K562 (cell line): Measurements from ENCODE around the gene FDX2. TPM values are rescaled to one million over a fixed set of nuclear protein-coding genes. Genes with fewer than 3 reads are reported as not detected.

ENCODE experiments used
- ATAC-seq: fragments of 200-7000 bp; cut with Tn5 transposase; 3 replicates; pipeline ENCODE4 v1.9.1; 2020; ENCODE audit warnings: moderate library complexity
- BruUV-seq: library from RNA; stranded (reverse); fragments of 400-500 nt; replicated peaks from 2 replicates; lab custom pipeline; 2021; lab: Mats Ljungman, UMichigan
- CTCF ChIA-PET: fragments of 300-600 bp; formaldehyde crosslinking; extraction: SDS; loops from one replicate; lab custom pipeline; 2021; ENCODE audit warnings: low intra/inter-chr PET ratio; lab: Yijun Ruan, JAX
- POLR2A ChIA-PET: fragments of 300-600, 350-650 bp; sonication (Branson Sonifier 250); formaldehyde crosslinking; extraction: SDS; loops from one replicate; lab custom pipeline; 2021; ENCODE audit warnings: antibody characterized with exemption, inconsistent platforms; lab: Yijun Ruan, JAX
- DNase-seq, 4 experiments: peaks; one replicate each; pipeline versions ENCODE4 v3.0.0 to v3.0.0-alpha.2; 2011 to 2018; ENCODE audit warnings: low spot score in 3 of 4, mixed read lengths in 3 of 4; ENCODE audit errors: extremely low read depth in 1 of 4
- FAIRE-seq: peaks from 2 replicates; lab custom pipeline; 2011; peaks lifted over from hg19 to GRCh38; lab: Jason Lieb, UNC
- H2AFZ ChIP-seq: 2 replicates; pipeline ENCODE4 v1.6.0; 2011; ENCODE audit warnings: low read depth, low read length, control low read depth, inconsistent platforms
- H3K27ac ChIP-seq: fragments of 200-600 bp; 3 replicates; pipeline ENCODE4 v1.8.0; 2011; ENCODE audit warnings: low read depth, mild to moderate bottlenecking, control low read depth, inconsistent platforms, low read length, moderate library complexity, mixed read lengths; ENCODE audit errors: extremely low read depth
- H3K27me3 ChIP-seq, 2 experiments: fragments of 300-600 bp in 1 of 2; 2 replicates in 1 of 2; 3 replicates in 1 of 2; pipeline versions ENCODE4 v1.6.0 to v1.8.0; 2011; ENCODE audit warnings: inconsistent platforms in 2 of 2, low read length in 2 of 2, mild to moderate bottlenecking in 1 of 2, mixed read lengths in 1 of 2, moderate library complexity in 1 of 2; ENCODE audit not compliant: control insufficient read depth in 2 of 2, insufficient read depth in 2 of 2
- H3K36me3 ChIP-seq: fragments of 300-600 bp; 3 replicates; pipeline ENCODE4 v1.8.0; 2011; ENCODE audit warnings: mild to moderate bottlenecking, low read length, inconsistent platforms; ENCODE audit not compliant: control insufficient read depth, insufficient read depth
- H3K4me1 ChIP-seq, 2 experiments: fragments of 200-600 bp in 1 of 2; replicated peaks in 1 of 2; 2 replicates in 1 of 2; 3 replicates in 1 of 2; pipeline versions ENCODE4 v1.5.1 to v1.8.0; 2011; ENCODE audit warnings: inconsistent platforms in 2 of 2, low read length in 2 of 2, mild to moderate bottlenecking in 1 of 2, mixed read lengths in 1 of 2, moderate library complexity in 1 of 2; ENCODE audit not compliant: control insufficient read depth in 2 of 2, insufficient read depth in 2 of 2
- H3K4me2 ChIP-seq: 2 replicates; pipeline ENCODE4 v1.6.1; 2011; ENCODE audit warnings: low read length, control low read depth, inconsistent platforms, mixed read lengths; ENCODE audit not compliant: insufficient read depth
- H3K4me3 ChIP-seq: fragments of 200-600 bp; sonication (generic), shearing (Covaris generic); 2 replicates; pipeline ENCODE4 v1.5.1; 2016; ENCODE audit warnings: control low read depth, inconsistent platforms
- H3K79me2 ChIP-seq: fragments of 200-600 bp; 3 replicates; pipeline ENCODE4 v1.8.0; 2011; ENCODE audit warnings: low read length, inconsistent platforms; ENCODE audit not compliant: control insufficient read depth, insufficient read depth
- H3K9ac ChIP-seq, 2 experiments: 2 replicates each; pipeline versions ENCODE4 v1.6.0 to v1.6.1; 2011; ENCODE audit warnings: low read depth in 2 of 2, low read length in 2 of 2, control low read depth in 1 of 2, inconsistent platforms in 1 of 2, mild to moderate bottlenecking in 1 of 2, mixed read lengths in 1 of 2; ENCODE audit not compliant: insufficient read depth in 1 of 2
- H3K9me1 ChIP-seq: one replicate; pipeline ENCODE4 v1.6.0; 2011; ENCODE audit warnings: inconsistent platforms, mild to moderate bottlenecking, low read length, moderate library complexity; ENCODE audit not compliant: control insufficient read depth, insufficient read depth
- H3K9me3 ChIP-seq: replicated peaks from 2 replicates; pipeline ENCODE4 v1.5.1; 2011; ENCODE audit warnings: low read depth, low read length, inconsistent platforms; ENCODE audit not compliant: control insufficient read depth, insufficient read depth
- H4K20me1 ChIP-seq: replicated peaks from 2 replicates; pipeline ENCODE4 v1.6.1; 2011; ENCODE audit warnings: low read length, inconsistent platforms, mixed read lengths; ENCODE audit not compliant: control insufficient read depth, insufficient read depth
- IRF9 ChIP-seq: fragments of 450-650 bp; IDR thresholded peaks from 2 replicates; pipeline ENCODE4 v1.6.1; 2016; ENCODE audit warnings: missing biosample characterization, missing genetic modification characterization
- NR4A1 ChIP-seq, 2 experiments: fragments of 250-450 bp in 1 of 2; fragments of 450-650 bp in 1 of 2; sonication (Bioruptor Pico) in 1 of 2; IDR thresholded peaks; 2 replicates each; pipeline versions ENCODE4 v1.4.0 to v1.6.1; 2016 to 2020; ENCODE audit warnings: mild to moderate bottlenecking in 2 of 2, missing compliant biosample characterization in 1 of 2, missing genetic modification characterization in 1 of 2, moderate library complexity in 1 of 2
- PRMT5 ChIP-seq: sonication (generic); formaldehyde crosslinking; IDR thresholded peaks from 2 replicates; pipeline ENCODE4 v1.5.0; 2020; ENCODE audit warnings: missing genetic modification reagents
- REST ChIP-seq, 2 experiments: fragments of 450-650 bp; formaldehyde crosslinking in 1 of 2; IDR thresholded peaks; 2 replicates each; pipeline versions ENCODE4 v1.4.0 to v1.6.1; 2014 to 2020; ENCODE audit warnings: mild to moderate bottlenecking in 2 of 2, borderline replicate concordance in 1 of 2, low read depth in 1 of 2
- ZNF121 ChIP-seq: sonication (generic); formaldehyde crosslinking; conservative IDR thresholded peaks from 2 replicates; pipeline ENCODE4 v1.8.0; 2022; ENCODE audit warnings: missing genetic modification reagents
- ZNF398 ChIP-seq: fragments of 250-450 bp; sonication (Bioruptor Pico); IDR thresholded peaks from 2 replicates; pipeline ENCODE4 v1.8.0; 2021; ENCODE audit warnings: moderate library complexity, mild to moderate bottlenecking, inconsistent platforms
- WGBS: fragments of 100-300 bp; shearing (Covaris generic); methylation state at CpG from one replicate; pipeline ENCODE4 v1.1.6; 2016; ENCODE audit warnings: low coverage, mixed read lengths; ENCODE audit not compliant: insufficient coverage; ENCODE audit errors: missing lambda C conversion rate; 5-methylcytosine and 5-hydroxymethylcytosine counted together
- in situ Hi-C: fragments of 300-500 bp; cut with MboI; formaldehyde crosslinking; loops from 4 replicates; pipeline ENCODE4 v1.15.0; 2018; ENCODE audit warnings: inconsistent platforms, mixed read lengths
- intact Hi-C: fragments of 100-400 bp; cut with micrococcal nuclease; formaldehyde crosslinking; loops from 2 replicates; pipeline ENCODE4 v1.14.2; 2022
- polyA plus RNA-seq, 8 experiments: library from polyadenylated mRNA; depleted of rRNA in 4 of 8; stranded (reverse) in 5 of 8; unstranded in 3 of 8; fragments of >200 nt; fragmentation: Nextera tagmentation in 2 of 8; fragmentation: Illumina TruSeq in 1 of 8; extraction: Ambion mirVana in 2 of 8; extraction: Trizol in 1 of 8; gene quantifications; 2 replicates each; pipeline versions ENCODE4 v1.2.1 to v1.2.3, GENCODE V29; 2011 to 2014; ENCODE audit warnings: inconsistent platforms in 1 of 8, missing spikeins in 1 of 8
- total RNA-seq, 7 experiments: library from RNA; depleted of rRNA in 6 of 7; stranded (reverse); fragments of >200 nt in 6 of 7; fragmentation: Illumina TruSeq in 2 of 7; extraction: Trizol in 2 of 7; gene quantifications; 2 replicates each; pipeline versions ENCODE4 v1.2.1 to v1.2.3, GENCODE V29; 2011 to 2021; ENCODE audit warnings: low replicate concordance in 1 of 7

Gene FDX2
- total and polyA plus RNA-seq, 9 of the 15 experiments (the other 6 are each of a cell fraction or from before 2014, with no cell fraction given): 2.5 to 49.8 (median 29.7) TPM

GRCh38 chr19:10335352-10335985 is 19.7 kb upstream of the FDX2 start:
- no peaks in the 10 kb centered on the region for H3K27me3 ChIP-seq
- DNase-seq (no peak), ATAC-seq (no peak), FAIRE-seq (no peak)
- CTCF ChIA-PET: no interaction called here
- H3K4me1 ChIP-seq: peaks cover 15 to 44% of the 10 kb centered on the region in 2 experiments; a peak in 4 of 5 replicates
- peak overlapping the region; percentile 45; the same call in 2 of the 3 replicates for H3K27ac ChIP-seq
- H3K9me1 ChIP-seq: no peaks in the 10 kb centered on the region
- H3K9ac ChIP-seq: peak overlapping the region; percentile 51 to 99
- in situ Hi-C loops (no loop called here), intact Hi-C loops (loop anchor here (2.0 kb wide), 2 partner anchors 45 to 53 kb away; partner anchors contain the start of gene TYK2)
- POLR2A ChIA-PET: interaction anchor here (0.5 to 3.9 kb wide), 6 partner anchors 9 to 46 kb away, joined by 3 to 29 read pairs (median 9); partner anchors contain the start of genes ICAM5 and TYK2
- no peaks in the 10 kb centered on the region for H3K9me3 ChIP-seq
- H2AFZ ChIP-seq: peak overlapping the region; percentile 81
- peak overlapping the region; percentile 93 for H3K4me3 ChIP-seq
- peaks cover 17% of the 10 kb centered on the region for H3K36me3 ChIP-seq
- WGBS: 51% methylated on average over 21 of the region's 26 CpGs
- peak overlapping the region; percentile 92 for H3K4me2 ChIP-seq
- H3K79me2 ChIP-seq: peaks cover 49% of the 10 kb centered on the region
- BruUV-seq: no TSS peak
- peaks cover 10% of the 10 kb centered on the region; the same call in 1 of the 2 replicates for H4K20me1 ChIP-seq
- TF ChIP-seq NR4A1 (CRISPR knock-in tag; IDR thresholded peaks at IDR 0.05) (no peak), NR4A1 (tag; IDR thresholded peaks at IDR 0.05) (no peak), IRF9 (tag) (no peak), ZNF121 (0 out of 2 replicates have a peak, but pooled peaks have one; percentile 15), ZNF398 (no peak), PRMT5 (CRISPR knock-in tag) (0 out of 2 replicates have a peak, but pooled peaks have one; percentile 10), REST (IDR thresholded peaks at IDR 0.05; ENCODE audit: borderline replicate concordance) (peak; percentile 9; the same call in 1 of the 2 replicates), REST (CRISPR knock-in tag; IDR thresholded peaks at IDR 0.05; ENCODE audit: low read depth) (no peak)
